GM18870 (cell line): ENCODE data around the gene MRPS22.

Experiments
- ATAC-seq: cut with Tn5 transposase; IDR thresholded peaks from one replicate; pipeline ENCODE4 v1.9.1; 2021; ENCODE audit warnings: moderate library complexity; ENCODE audit not compliant: unreplicated experiment

Gene MRPS22

DNA sequence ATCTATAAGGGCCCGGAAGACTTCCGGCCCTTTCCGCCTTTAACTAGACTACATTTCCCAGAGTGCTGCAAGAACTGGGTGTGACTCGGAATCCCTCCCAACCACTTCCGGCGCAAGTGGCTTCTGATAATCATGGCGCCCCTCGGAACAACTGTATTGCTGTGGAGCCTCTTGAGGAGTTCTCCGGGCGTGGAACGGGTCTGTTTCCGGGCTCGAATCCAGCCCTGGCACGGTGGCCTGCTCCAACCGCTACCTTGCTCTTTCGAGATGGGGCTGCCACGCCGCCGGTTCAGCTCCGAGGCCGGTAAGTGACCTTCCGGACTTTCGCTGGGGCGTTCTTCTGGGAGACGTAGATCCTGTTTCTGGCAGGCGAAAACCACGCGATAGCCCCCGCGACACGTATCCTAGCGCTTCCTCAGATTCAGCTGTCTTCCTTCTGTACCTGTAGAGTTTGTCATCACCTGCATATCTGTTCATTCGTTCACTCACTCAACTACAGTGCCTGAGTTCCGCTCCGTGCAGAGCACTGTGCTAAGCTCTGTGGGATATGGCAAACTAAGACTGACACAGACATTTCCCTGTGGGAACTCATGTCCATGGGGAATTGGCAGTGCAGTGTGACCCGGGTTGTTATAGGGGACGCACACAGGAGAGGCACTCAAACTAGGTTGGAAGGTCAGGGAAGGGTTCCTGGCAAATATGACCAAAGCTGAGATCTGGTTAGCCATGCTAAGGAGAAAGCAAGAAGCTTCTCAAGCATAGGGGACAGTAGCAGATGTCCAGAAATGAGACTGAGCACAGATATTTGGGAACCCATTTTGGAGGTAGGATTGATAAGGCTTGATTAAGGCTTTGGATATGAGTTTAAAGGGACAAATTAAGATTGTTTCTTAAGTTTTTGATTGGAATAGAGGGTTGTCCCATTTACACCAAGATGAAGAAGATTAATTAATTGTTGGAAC, at the start of gene MRPS22:
MRPS22 (plus strand) TSS at position 126 of the 962 bp plus-strand sequence; CDS start at position 133, 7 bp downstream.
- ATAC-seq = peak; percentile 91

DNA sequence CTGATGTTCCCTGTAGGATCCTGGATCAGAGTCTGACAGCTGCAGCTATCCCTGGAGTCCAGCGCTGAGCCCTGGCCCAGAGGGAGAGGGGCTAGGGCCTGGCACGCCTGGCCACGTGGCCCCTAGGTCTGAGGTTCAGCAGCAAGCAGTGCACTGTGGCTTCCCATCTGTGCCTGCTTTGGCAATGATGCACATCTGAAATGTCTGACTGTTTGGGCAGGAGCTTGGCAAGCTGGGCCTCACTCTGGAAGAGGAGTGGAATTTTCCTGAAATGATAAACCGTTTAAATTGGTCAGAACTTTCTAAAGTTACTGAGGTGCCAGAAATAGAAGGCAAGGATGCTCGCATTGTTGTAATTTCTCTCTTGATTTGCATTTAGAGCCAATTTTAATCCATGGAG, 48.8 kb upstream of the MRPS22 start:
- ATAC-seq = no peak

DNA sequence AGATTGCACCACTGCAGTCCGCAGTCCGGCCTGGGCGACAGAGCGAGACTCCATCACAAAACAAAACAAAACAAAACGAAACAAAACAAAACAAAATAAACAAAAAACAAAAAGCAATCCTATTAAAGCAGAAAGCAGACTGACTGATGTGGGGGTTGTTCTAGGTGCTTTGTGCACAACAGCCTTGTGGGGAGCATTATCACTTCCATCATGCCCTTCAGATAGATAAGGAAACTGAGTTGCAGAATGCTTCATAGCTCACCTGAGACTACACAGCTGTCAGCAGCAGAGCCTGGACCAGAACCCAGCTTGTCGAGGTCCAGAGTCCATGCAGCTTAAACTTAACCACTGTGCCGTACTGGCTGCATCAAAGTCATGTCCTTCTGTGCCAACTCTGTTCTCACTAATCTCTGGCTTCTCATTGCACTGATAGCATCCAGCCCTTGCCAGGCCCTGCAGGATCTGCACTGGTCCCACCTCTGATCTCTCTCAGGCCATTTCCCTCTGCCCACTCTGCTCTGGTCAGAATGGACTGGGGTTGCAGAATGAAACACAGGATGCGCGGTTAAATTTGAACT, 47.6 kb upstream of the MRPS22 start:
- no peak for ATAC-seq

DNA sequence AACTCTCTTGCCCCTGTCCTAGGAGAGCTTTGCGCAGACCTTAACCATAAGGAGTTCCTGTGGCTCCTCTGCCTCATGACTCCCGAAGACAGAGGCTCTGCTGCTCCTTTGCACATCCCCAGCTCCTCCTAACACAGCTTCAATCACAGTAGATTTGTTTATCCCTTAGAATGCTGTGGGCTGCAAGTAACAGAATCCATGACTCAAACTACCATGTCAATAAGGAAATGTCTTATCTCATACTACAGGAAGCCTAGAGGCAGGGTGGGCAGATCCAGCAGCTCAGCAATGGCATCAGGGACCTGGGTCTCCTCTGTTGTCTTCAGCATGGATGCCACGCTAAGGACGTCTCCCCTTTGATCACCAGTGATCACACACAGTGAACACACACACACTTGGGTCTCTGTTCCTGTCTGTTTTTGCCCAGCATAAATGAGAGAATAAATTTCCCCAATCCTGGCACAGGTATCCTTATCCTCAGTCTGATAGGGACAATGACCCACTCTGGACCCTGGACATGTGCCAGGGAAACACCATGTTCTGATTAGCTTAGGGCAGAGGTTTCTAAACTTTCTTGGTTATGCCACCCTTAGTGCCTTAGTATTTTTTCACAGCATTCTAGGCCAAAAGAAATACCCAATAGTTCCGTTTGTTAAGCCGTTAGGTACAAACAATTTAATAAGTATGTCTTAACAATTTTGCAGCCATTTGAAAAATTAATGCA, 46.1 kb upstream of the MRPS22 start:
- no peak for ATAC-seq

DNA sequence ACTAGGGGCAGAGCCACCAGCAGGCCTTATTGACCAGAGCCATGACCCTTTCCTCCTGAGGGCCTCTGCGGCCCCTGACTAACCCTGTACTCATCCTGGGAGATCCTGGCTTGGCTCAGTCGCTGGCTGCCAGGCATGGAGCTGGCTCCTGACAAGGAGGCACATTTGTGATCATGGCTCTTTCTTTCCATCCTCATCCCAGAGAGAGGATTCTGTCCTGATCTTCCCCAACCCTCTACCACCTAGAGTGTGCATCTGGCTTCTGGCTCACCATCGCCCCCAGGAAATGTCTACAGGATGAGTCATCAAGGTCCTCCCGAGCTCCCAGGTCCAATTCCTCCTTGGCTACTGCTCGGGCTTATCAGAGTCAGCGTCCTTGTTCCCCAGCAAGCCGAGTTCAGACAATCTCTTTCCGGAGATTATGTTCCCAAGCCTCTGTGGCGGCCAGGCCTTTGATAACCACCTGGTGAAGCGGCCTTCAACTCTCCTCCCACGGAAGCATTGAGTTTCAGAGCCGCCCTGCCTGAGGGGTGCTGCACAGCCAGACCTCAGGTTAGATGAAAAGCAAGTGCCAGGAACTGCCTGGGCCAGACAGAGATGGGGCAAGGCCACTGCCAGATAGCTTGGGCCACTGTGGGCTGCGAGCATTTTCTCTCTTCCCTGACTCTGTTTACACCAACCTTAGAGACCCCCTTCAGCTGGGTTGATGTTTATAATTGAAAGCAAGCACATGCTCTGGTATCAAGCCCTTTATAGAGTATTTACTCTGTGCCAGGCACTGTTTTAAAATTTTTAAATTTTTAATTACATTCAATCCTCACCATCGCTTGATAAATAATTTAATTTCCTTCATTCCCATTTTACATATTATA, 44.3 kb upstream of the MRPS22 start:
- ATAC-seq = no peak

DNA sequence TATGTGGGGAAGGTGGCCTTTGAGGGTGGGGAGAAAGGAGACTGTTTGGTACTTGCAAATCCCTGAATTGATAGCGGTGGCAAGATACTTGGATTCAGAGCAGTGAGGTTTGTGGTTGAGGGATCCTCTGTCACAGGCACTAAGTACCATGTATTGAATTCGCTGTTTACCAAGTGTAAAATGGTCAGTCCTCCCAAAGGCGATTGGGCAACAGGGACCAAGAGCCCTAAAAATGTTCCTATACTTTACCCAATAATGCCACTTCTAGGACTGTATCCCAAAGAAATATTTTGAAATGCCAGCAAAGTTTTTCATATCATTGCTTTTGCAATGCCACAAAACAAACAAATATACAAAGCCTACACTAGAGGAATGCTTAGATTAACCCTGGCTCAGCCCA, 43.4 kb upstream of the MRPS22 start:
- no peak for ATAC-seq

DNA sequence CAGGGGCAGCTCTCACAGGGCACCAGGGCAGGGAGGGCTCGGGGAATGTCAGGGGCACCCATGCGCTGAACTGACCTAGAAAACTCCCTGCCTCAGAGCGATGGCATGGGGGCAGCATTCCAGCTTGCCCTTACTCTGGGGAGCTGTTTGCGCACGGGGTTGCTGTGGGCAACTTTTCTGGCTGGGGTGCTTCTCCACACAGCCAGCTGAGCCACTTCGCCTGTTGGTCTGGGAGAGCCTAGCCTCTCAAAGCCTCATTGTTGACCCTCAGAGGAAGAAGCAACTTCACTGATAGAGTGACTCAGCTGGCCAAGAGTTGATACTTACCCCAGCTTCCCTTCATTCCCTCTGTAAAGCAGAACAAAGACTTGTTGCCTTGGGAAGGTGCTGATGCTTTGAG, 42.6 kb upstream of the MRPS22 start:
- ATAC-seq = no peak

DNA sequence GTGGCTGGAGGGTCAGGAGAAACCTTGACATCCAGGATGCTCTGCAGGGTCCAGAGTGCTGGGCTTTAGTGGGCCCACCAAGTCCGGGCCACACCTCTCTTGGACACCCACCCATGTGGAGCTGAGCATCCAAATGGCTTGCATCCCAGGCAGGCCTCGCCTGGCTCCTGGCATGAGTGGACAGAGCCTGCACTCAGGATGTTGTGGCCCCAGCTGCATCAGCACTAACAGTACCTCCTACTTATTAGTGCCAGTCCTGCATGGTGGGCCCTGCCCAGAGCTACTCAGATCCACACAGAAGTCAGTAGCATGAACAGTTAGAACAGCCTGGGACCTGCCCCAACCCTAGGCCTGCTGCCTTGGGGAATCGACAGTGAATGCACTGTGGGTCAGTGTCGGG, 42.2 kb upstream of the MRPS22 start:
- ATAC-seq = no peak

DNA sequence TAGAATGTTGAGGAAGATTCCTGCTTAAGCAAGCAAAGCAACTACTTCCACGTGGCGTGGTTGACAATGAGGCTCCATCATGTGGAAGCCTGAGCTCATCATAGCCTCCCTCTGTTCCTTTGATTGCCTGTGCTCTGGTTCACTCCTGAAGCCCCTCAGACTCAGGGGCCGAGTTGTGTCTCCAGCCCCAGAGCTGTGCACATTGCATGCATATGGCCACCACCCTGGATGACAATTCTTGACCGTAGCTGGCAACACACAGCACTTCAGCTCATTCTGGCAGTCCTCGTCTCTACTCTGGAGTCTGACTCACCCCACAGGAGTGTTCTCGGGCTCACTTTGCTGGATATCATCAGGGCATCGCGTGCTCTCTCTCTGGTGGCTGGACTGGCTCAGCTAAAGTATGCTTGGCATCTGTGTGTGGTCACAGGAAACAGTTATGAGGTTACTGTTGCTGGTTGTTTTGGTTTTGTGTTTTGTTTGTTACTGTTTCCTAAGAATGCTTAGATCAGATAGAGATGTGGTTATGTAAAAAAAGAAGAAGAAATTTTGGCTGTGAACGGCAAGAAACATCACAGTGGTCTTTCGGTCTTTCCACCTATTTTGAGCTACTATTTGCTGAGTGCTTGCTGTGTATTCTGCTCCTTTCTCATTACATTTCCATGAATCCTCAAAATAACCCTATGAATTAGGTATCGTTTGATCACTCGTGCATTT, 41.6 kb upstream of the MRPS22 start:
- no peak for ATAC-seq

DNA sequence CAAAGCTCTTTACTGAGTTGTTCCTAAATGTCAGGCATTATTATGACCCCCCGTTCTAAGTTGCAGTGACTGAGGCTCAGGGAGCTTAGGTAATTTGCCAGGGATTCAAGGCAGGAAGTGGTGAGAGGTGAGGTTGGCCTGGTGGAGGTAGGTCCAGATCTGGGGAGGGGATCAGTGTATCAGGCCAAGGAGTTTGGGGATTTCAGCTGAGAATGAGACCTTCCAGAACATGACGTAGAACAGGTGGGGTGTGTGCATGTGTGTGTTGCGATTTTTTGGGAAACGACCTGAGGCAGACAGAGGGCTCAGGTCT, 41.1 kb upstream of the MRPS22 start:
- no peak for ATAC-seq

DNA sequence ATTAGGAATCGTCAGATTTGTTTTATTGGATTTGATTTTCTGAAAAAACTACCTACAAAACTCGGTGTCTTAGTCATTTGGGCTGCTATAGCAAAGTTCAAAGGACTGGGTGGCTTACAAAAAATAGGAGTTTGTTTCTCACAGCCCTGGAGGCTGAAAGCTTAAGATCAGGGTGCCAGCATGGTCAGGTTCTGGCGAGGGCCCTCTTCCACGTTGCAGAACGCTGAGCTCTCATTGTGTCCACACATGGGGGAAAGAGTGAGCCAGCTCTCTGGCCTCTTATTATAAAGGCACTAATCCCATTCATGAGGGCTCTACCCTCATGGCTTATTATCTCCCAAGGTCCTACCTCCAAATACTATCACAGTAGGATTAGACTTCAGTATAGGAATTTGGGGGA, 40.6 kb upstream of the MRPS22 start:
- ATAC-seq = no peak

DNA sequence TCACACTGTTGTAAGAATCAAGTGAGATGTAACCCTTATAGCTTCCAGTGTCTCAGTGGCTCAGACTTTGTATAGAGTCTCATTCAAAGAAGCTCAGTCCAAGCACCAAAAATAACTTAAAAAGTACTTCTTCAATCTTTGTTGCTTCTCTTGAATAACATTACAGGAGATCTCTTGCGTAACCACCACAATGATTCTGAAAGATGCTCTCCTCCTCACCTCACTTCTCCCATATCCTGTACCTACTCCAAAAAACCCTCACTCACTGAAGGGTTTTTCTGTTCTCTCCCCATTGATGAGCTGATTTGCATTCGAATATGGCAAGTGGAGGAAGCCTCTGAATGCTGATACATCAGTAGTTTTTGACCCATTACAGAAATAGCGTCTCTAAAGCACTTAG, 39.4 kb upstream of the MRPS22 start:
- no peak for ATAC-seq

DNA sequence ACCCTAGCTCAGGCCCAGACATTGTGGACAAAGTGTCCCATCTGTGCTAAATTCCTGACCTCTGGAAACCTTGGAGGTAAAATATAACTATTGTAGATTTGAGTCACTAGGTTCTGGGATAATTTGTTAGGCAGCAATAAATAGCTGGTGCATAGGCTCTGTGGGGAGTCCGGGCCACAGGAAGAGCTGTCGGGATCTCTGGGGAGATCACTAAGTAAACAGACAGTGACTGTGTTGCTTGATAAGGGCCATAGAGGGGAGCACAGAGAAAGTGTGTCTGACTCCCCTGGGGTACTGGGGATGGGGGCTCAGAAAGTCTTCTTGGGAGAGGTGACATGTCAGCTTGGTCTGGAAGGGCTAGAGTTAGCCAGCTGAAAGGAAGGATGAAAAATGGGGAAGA, 37.7 kb upstream of the MRPS22 start:
- ATAC-seq = no peak

DNA sequence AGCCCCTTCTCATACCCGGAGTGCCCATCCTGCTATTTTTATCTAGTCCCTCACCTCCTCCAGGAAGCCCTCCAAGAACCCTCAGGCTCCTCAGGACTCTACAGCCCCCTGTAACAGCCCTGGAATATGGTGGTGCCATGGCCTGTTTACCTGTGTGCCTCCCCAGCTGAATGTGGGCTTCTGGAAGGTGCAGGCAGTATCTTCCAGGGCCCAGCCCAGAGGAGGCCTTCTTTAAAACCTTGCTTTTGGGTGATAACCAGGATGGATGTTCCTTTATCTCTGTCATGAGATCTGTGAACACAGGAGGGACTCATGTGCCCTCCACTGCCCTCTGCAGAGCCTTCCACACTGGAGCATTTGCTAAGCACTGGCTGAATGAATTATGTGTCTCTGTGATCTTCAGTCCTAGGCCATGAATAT, 36.7 kb upstream of the MRPS22 start:
- no peak for ATAC-seq

DNA sequence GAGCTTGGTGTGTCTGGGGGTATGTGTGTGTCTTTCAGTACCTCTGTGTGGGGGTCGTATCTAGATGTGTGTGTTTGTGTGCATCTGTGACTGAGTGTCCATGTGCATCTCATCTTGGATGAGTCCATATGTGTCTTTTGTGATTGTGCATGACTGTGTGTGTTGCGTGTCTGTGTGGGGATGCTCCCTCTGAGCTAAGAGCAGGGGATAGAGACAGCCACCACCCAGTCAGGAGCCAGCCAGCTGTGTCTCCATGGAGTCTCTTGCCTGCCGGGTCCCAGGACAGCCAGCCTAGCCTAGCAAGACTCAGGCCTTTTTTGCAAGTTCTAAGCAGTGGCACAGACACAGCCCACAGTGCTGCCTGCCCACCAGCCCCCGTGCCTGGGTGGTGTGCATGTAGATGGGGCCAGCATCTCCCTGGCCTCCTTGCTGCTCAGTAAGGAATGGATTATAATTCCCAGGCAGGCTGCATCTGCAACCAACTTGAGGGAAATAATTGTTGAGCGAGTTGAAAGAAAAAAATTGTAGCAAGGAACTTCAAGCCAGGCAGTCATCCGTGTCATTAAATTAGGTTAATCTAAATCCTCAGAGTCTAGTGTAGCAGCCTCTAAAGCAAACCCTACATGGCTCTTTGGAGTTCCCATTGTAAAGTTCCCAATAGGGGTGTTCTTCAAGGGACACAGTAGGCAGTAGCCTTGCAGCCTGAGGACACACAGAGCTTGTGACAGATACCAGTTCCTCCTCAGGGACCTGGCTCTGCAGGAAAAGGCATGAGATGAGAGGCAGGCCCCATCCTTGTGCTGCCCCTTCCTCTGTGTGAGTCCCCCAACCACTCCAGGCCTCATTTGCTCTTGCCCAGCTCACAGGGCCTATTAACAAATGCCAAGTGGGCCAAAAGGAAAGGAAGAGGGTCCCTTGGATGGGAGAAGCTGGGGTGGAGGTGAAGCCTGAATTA, 35.9 kb upstream of the MRPS22 start:
- ATAC-seq = no peak

DNA sequence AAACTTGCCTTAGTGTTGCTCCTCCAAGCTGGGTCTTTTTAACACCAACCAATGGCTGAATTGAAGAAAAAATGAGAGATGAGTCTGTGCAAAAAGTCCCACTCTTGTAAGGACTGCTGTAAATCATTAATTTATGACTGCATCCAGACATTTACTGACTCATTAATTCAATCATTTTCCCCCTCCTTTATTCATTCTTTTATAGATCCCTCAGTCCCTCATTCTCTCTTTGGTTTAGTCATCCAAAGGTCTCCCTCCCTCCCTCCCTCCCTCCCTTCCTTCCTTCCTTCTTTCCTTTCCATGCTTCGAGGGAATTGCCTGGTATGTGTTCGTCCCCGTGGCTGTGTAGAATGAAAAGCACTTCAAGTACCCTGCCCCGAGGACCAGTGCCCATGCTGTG, 35.3 kb upstream of the MRPS22 start:
- ATAC-seq = no peak

DNA sequence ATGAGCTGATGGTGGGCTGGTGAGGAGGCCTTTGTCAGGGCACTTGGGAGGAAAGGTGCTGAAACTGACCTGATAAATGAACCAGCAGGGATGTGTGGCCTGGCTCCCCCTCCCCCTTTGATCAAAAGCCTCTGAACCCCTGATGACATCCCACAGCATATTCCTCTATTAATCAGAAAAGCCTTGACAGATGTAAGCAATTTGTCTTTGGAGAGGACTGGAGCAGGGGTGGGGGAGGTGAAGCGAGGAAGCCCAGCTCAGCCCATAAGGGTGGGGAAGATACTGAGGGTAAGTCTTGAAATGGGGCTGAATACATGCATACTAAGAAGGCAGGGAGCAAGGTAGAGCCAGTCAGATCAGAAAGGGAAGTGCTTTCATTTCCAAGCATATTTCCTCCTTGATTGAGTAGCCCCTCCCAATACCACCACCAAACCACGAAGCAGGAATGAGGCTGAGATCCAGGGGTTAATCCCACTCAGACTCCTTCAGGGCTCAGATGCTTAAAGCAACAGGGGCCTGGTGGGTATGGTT, 34.7 kb upstream of the MRPS22 start:
- ATAC-seq = no peak

DNA sequence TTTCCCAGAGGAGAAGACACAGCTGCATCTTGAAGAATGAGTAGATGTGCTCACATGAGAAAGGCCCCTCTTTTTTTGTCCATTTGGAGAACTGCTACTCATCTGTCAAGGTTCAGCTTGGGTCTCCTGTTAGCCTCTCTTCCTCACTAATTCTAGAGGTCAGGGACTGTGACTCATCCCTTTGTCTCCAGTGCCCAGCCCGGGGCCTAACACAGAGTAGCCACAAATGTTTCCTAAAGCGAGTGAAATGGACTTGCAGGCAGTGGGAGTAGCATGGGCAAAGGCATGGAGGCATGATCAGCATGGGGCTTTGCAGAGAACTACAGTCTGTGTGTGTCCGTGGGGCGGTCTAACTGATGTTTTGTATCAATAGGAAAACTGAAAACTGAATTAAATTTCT, 33.9 kb upstream of the MRPS22 start:
- ATAC-seq = no peak

DNA sequence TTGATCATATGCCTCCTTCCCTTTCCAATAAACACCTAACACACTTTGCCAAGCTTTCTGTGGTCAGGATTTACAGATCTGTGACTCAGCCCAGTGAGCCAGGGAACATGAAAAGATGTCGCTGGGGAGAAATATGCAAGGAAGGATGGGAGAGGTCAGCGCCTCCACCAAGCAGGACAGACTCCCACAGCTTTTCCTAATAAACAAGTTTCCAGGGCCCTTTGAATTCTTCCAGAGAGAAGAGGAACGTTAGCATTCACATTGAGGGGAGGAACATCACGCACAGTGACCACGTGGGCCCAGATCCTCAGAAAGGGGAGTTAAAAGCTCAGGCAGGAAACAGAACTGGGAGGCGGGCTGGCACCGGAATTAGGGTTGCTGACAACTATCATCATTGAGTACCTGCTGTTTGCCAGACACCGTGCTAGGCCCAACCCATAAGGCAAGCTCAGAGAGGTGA, 33.3 kb upstream of the MRPS22 start:
- ATAC-seq = no peak
